ENCODE data around the gene TRAF7.
"Not testable (repeated sequence)": the region's sequence is repeated elsewhere in the genome, so short reads cannot be mapped to it uniquely, and the experiment has no call there.

- TF ChIP-seq CTCF (IDR thresholded peaks at IDR 0.05; ENCODE audit: low read length); EZH2 (optimal IDR thresholded peaks at IDR 0.05; ENCODE audit: low read depth, low read length); EZH2phosphoT487 (IDR thresholded peaks at IDR 0.05; ENCODE audit: low read length): not testable (repeated sequence)
Observed at GRCh38 chr16:2116428-2116827, 39.2 kb upstream of the TRAF7 start.

Measured in MM.1S (cell line).